Measurements from ENCODE around the gene NPB.

Gene NPB

DNA sequence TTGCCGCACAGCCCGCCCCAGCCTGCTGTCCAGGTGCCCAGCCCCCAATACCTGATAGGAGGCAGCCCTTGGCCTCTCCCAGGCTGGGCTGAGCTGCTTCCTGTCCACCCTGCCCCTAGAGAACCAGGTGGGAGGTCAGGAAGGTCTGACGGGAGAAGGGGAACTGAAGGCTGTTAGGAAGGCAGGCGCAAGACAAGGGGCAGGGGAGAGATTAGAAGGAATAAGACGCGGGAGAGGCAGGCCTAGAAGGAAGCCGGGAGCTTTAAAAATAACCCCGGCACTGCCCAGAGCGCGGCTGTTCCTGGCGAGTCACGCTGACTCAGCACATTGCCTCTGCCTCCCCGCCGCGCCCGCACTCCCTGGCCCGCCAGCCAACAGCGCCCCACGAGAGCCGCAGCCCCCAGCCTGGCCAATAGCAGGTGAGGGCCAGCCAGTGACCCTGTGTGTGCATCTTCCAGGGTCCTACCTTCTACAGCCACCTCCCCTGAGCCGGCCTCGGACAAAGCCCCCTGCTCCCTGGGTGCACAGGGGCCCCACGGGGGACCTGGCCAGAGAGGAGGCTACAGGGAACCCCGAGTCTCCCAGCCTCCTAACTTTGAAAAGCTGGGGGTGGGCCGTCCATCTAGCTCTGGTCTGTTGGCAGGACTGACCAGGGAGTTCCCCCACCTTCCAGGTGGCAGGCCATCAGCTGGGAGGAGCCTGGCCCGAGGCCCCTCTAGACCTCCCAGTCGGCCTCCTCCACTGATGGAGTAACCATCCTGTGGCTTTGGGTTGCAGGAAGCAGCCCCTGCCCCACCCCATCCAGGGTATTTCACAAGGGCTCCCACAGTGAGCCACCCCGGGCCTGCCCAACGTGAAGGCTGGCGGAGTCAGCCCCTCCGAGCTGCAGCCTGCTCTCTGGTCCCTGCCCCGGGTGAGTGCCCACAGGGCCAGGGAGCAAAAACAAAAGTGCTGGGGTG lies 21.5 kb downstream of the NPB start:
- DNase-seq (ENCODE audit: insufficient read length, low spot score): no peak
- FAIRE-seq: no peak
- TF ChIP-seq POLR2A (IDR thresholded peaks at IDR 0.05; ENCODE audit: low read depth, low read length) (no peak), SPI1 (IDR thresholded peaks at IDR 0.05; ENCODE audit: low read depth, low read length) (no peak), POLR2AphosphoS5 (IDR thresholded peaks at IDR 0.05; ENCODE audit: low read depth, low read length) (no peak), PAX5 (IDR thresholded peaks at IDR 0.05; ENCODE audit: insufficient read depth, low read length, severe bottlenecking) (no peak), POU2F2 (IDR thresholded peaks at IDR 0.05; ENCODE audit: low read depth, low read length) (no peak), TAF1 (IDR thresholded peaks at IDR 0.05; ENCODE audit: low read depth, low read length) (no peak)

DNA sequence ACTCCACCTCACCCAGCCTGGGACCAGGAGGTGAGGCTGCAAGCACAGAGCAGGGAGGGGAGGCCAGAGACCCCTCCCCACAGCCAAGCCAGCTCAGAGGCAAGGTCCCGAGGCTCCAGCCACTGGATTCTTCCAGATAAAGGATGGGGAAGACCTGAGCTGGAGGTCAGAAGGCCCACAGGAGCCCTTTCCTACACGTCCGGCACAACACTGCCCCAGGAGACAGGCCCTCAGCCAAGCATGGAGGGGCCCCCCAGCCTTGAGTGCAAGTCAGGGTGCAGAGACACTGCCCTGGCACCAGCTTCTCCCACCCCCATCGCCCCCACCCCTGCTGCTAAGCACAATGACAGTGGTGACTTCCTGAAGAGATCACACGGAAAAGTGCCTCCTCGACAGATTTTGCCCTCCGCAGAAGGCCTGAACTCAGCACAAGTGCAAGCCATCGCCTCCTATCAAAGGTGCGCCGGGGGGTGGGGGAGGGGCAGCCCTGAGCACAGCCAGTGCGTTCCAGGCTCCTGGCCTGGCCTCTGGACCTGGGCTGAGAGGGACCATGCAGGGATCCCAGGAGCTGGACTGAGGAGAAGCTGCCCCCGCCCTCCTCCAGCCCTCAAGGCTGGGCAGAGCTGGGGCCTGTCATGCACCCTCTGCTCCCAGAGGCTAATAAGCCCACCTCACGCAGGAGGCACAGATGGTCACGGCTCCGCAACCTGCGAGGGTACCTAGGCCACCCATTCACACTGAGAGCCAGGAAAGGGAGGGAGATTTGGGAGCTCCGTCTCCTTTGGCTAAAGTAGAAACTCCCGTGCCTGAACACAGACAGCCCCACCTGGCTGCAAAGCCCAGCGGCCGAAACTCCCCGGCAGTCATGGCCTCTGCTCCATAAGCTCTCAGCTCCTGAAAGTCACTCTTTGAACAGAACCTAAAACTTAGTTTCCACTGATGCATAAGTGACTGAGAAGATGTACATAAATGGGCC lies 22.8 kb downstream of the NPB start:
- no peak for TF ChIP-seq TAF1 (IDR thresholded peaks at IDR 0.05; ENCODE audit: low read depth, low read length)
- TF ChIP-seq POLR2AphosphoS5 (IDR thresholded peaks at IDR 0.05; ENCODE audit: low read depth, low read length): no peak
- TF ChIP-seq PAX5 (IDR thresholded peaks at IDR 0.05; ENCODE audit: insufficient read depth, low read length, severe bottlenecking): no peak
- no peak for TF ChIP-seq SPI1 (IDR thresholded peaks at IDR 0.05; ENCODE audit: low read depth, low read length)
- no peak for DNase-seq (ENCODE audit: insufficient read length, low spot score)
- peak; percentile 26 for FAIRE-seq

DNA sequence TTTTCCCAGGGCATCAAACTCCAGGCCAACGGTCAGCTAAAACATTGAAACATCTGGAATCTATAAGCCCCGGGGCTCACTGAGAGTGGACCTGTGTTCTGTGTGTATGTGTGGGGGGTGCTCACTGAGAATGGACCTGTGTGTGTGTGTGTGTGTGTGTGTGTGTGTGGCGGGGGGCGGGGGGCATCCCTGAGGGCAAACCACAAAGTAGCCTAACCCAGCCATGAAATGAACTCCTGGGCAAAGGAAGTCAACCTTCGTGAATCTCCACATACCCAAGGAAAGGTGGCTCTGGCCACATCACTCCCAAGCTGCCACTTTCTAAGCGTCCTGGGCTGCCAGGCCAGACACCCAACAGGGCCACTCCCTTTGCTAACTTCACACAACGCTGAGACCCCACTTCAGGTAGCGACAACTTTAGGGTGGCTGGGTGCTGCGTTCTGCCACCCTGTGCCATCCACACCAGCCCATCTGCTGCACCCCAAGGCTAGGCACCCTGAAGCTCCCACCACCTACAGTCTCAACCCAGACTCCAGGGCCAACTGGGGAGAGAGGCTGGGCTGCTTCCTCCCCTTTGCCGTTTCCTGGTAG lies 23.9 kb downstream of the NPB start:
- FAIRE-seq (no peak), DNase-seq (ENCODE audit: insufficient read length, low spot score) (no peak)
- TF ChIP-seq SPI1 (IDR thresholded peaks at IDR 0.05; ENCODE audit: low read depth, low read length) (no peak), TAF1 (IDR thresholded peaks at IDR 0.05; ENCODE audit: low read depth, low read length) (no peak), POLR2A (IDR thresholded peaks at IDR 0.05; ENCODE audit: low read depth, low read length) (no peak), POU2F2 (IDR thresholded peaks at IDR 0.05; ENCODE audit: low read depth, low read length) (no peak), PAX5 (IDR thresholded peaks at IDR 0.05; ENCODE audit: insufficient read depth, low read length, severe bottlenecking) (no peak), POLR2AphosphoS5 (IDR thresholded peaks at IDR 0.05; ENCODE audit: low read depth, low read length) (no peak)

DNA sequence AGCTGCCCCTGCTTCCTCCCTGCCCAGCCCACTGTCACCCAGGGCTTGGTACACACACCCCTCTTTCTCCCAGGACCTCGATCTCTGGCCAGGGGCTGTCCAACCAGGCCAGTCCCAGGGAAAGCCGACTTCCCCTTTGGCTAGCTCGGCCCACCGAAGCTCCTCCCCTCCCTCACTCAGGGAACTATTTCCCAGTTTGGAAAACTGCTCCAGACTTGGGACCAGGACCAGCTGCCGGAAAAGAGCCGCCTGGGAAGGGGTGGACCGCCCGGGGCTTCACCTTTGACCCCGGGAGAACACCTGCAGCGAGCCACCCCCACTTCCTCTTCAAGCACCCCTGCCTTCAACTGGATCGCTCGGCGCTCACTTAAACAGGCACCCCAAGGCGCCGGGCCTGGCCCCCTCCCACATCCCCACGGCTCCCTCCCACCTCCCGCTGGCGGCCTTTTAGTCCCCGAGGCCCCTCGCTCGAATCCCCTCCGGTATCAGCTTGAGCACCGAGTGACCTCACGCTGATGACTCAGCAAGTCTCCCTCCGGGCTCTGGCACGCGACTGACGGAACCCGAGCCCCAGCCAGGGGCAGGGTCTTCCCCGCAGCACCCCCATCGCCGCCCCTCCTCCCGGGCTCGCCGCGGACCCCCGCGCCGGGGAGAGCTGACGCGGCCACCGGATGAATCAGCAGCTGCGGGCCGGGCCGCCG lies 24.6 kb downstream of the NPB start:
- peak; percentile 68 for DNase-seq (ENCODE audit: insufficient read length, low spot score)
- peak; percentile 89 for FAIRE-seq
- TF ChIP-seq SPI1 (IDR thresholded peaks at IDR 0.05; ENCODE audit: low read depth, low read length) (peak; percentile 76), POU2F2 (IDR thresholded peaks at IDR 0.05; ENCODE audit: low read depth, low read length) (no peak)

DNA sequence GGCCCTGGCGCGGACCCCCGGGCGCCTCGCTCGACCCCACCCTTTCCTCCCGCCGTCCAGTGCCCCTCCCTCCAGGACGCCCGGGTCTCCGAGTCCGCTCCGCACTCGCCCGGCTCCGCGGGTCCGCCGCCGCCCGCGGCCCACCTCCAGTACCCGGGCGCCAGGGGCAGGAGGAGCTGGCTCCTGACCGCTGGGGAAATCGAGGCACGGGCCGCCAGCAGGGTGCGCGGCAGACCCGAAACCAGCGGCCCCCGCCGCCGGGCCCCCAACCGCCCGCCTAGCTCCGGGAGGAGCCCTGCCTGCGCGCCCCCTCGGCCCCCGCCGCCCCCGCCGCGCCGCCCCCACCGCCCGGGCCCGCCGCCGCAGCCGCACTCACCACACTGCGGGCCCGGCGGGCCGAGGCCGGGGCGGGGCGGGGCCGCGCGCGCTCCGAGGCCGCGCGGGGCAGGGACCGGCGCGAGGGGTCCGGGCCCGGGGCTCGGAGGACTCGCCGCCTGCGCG lies 25.2 kb downstream of the NPB start:
- FAIRE-seq: peak; percentile 33
- TF ChIP-seq POLR2A (IDR thresholded peaks at IDR 0.05; ENCODE audit: low read depth, low read length): no peak
- no peak for TF ChIP-seq SPI1 (IDR thresholded peaks at IDR 0.05; ENCODE audit: low read depth, low read length)
- TF ChIP-seq TAF1 (IDR thresholded peaks at IDR 0.05; ENCODE audit: low read depth, low read length): no peak
- TF ChIP-seq POLR2AphosphoS5 (IDR thresholded peaks at IDR 0.05; ENCODE audit: low read depth, low read length): no peak
- no peak for TF ChIP-seq PAX5 (IDR thresholded peaks at IDR 0.05; ENCODE audit: insufficient read depth, low read length, severe bottlenecking)
- no peak for TF ChIP-seq POU2F2 (IDR thresholded peaks at IDR 0.05; ENCODE audit: low read depth, low read length)
- DNase-seq (ENCODE audit: insufficient read length, low spot score): peak; percentile 52

DNA sequence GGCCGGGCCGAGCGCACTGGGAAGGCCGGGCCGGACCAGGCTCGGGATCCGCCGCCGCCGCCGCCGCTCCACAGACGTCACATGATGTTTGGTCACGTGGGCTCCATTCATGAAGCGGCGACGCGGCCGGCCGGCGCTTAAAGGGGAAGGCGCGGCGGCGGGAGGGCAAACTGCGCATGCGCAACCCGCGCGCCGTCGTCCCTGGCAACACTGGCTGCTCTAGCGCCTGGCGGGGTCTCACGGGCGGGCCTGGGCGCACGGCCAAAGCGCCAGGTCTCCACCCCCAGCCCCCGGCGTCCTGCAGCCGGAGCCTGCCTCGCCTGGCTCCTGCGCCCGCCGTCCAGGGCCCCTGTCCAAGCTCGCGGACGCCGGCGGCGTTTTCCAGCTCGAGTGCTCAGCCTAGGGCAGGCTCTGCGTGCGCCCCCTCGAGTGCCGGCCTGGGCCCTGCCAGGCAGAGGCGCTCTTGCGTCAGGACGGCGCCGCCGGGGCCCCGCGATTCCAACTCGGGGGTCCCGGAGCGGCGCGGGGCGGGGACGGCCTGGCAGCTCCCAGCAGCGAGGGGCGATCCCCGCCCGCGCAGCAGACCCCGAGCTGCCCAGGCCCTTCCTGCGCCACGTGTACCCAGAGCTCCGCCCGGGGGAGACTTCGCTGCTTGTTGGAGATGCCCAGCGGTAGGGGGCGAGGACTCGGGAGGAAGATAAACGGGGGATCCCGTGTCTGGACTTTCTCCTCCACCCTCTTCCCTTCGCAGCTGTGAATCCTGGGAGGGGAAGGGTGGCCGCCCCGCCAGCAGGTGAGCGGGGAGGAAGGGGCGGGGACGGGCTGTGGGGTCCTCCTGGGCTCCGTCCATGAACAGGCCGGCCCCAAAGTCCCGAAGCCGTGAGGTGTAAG lies 25.9 kb downstream of the NPB start, which contains the start of gene MAFG:
TSS of gene MAFG (minus strand) at position 83 of the 891 bp plus-strand sequence. CDS start 4,550 bp downstream, outside the sequence.
- FAIRE-seq (peak; percentile 99), DNase-seq (ENCODE audit: insufficient read length, low spot score) (peak; percentile 99)
- TF ChIP-seq POLR2A (IDR thresholded peaks at IDR 0.05; ENCODE audit: low read depth, low read length): no peak
- TF ChIP-seq PAX5 (IDR thresholded peaks at IDR 0.05; ENCODE audit: insufficient read depth, low read length, severe bottlenecking): no peak
- TF ChIP-seq SPI1 (IDR thresholded peaks at IDR 0.05; ENCODE audit: low read depth, low read length): 0 out of 2 replicates have a peak, but pooled peaks have one; percentile 14
- TF ChIP-seq POLR2AphosphoS5 (IDR thresholded peaks at IDR 0.05; ENCODE audit: low read depth, low read length): no peak
- TF ChIP-seq TAF1 (IDR thresholded peaks at IDR 0.05; ENCODE audit: low read depth, low read length): no peak
- no peak for TF ChIP-seq POU2F2 (IDR thresholded peaks at IDR 0.05; ENCODE audit: low read depth, low read length)

DNA sequence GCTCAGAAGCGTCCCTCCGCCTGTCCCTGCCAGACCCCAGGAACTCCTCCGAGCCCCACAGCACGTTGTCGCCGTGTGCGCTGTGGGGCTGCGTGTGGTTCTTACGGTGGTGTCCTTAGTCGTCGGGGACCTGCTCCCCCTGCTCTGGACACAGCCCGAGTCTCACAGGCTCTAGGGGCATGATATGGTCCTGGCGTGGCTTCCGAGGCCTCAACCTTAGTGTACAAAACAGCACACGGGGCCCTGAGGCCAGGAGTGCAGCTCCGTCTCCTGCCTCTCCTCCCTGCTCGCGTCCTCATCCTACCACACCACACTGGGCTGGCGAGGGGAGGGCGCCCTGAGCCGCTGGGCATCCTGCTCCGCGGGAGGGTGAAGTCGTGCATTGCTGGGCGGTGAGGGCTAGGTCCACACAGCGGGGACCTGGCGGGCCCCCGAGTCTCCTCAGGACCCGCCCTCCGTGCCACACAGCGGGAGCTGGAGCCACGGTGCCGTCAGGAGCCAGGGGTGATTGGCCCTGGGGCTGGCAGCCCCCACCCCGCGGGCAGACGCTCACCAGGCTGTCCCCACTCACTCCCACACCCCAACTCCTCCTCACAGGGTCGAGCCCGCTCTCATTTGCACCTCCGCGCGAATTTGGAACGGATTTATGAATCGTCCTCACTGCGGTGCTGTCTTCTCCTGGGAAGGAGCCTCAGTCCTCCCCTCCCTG lies 26.7 kb downstream of the NPB start:
- FAIRE-seq (peak; percentile 69), DNase-seq (ENCODE audit: insufficient read length, low spot score) (no peak)
- TF ChIP-seq SPI1 (IDR thresholded peaks at IDR 0.05; ENCODE audit: low read depth, low read length) (no peak), POU2F2 (IDR thresholded peaks at IDR 0.05; ENCODE audit: low read depth, low read length) (no peak)
